Measurements from ENCODE around the gene RHNO1.

The RHNO1 gene

DNA sequence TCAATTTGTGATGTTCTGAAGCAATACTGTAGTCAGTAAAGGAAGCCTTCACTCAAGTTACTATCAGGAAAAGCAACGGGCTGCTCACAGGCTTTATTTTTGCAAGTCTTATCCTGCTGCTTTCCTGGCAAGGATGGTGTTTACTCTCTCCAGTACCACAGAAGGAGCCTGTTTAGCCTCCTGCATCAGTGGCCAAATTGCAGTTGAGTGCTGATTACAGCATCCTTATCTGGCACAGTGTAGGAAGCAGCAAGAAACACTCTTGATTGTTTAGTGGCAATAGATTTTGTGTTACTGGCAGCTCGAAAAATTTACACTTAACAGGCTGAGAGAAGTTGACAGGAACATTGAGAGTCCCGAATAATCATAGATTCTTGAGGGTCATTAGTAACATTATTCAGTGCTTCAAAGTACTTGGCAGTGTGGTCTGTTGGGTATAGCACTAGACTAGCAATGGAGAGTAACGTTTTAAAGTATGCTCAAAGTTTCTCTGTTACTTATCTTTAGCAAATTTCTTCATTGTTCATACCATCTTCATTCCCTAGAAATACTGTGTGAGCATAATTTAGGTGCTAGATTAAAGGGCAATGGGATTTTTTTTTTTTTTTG is 25.4 kb downstream of the RHNO1 start:
- peak overlapping the region in 1 of 2 donors; percentile 42 for H3K9ac ChIP-seq (ENCODE audit: low read length in 2 of 2)

DNA sequence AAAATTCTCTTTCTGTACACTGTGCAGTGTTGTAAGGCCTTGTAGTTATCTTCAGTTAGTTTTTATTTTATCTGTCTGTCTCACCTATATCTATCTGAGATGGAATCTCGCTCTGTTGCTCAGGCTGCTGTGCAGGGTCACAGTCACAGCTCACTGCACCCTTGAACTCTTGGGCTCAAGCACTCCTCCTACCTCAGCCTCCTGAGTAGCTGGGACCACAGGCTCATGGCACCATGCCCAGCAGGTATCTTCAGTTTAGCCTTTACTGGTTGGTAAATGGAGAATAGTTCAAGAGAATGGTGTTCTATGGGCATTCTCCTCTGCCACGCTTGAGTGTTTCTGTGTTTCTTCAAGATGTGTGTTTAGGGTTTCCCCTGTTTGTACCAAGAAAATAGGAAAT is 27.2 kb downstream of the RHNO1 start:
- Histone ChIP-seq H3K9ac (ENCODE audit: low read length in 2 of 2) (no peak overlapping the region), H3K36me3 (ENCODE audit: control insufficient read depth in 2 of 2, insufficient read depth in 2 of 2, low read length in 2 of 2) (peaks cover 0 to 2% of the 10 kb centered on the region in 2 donors), H3K9me3 (ENCODE audit: control insufficient read depth in 2 of 2, low read length in 2 of 2) (no peaks in the 10 kb centered on the region), H3K27me3 (ENCODE audit: control insufficient read depth in 1 of 2, insufficient read depth in 2 of 2, low read length in 2 of 2) (no peaks in the 10 kb centered on the region), H3K4me1 (ENCODE audit: control insufficient read depth, insufficient read depth, low read length) (peaks cover 3% of the 10 kb centered on the region), H3K4me3 (ENCODE audit: low read length in 2 of 2) (no peak overlapping the region), H3K27ac (ENCODE audit: low read length) (peak overlapping the region; percentile 6)

More for the DNA sequence above, 25.4 kb downstream of the RHNO1 start:
- no peak overlapping the region for H3K27ac ChIP-seq (ENCODE audit: low read length)
- H3K4me1 ChIP-seq (ENCODE audit: control insufficient read depth, insufficient read depth, low read length): peaks cover 3% of the 10 kb centered on the region
- no peaks in the 10 kb centered on the region for H3K9me3 ChIP-seq (ENCODE audit: control insufficient read depth in 2 of 2, low read length in 2 of 2)
- H3K27me3 ChIP-seq (ENCODE audit: control insufficient read depth in 1 of 2, insufficient read depth in 2 of 2, low read length in 2 of 2): no peaks in the 10 kb centered on the region
- peak overlapping the region in 1 of 2 donors; percentile 36 for H3K4me3 ChIP-seq (ENCODE audit: low read length in 2 of 2)
- no peaks in the 10 kb centered on the region for H3K36me3 ChIP-seq (ENCODE audit: control insufficient read depth in 2 of 2, insufficient read depth in 2 of 2, low read length in 2 of 2)

DNA sequence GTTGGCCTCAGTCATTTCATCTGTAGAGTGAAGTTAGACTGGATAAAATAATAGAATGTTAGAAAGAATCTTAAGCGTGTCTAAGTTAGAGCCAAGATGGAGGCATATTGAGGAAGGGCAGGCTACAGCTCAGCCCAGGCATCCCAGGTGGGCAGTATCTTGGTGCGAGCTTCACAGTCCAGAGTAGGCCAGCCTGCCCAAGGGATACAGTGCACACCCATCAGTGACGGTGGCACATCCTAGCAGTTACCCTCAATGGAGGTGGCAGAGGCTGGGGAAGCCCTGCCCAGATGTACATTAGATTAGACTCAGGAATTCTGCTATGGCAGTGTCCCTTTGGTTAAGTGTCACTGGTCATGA is 35.2 kb downstream of the RHNO1 start:
- no peak overlapping the region for H3K4me3 ChIP-seq (ENCODE audit: low read length in 2 of 2)
- H3K27ac ChIP-seq (ENCODE audit: low read length): no peak overlapping the region
- H3K4me1 ChIP-seq (ENCODE audit: control insufficient read depth, insufficient read depth, low read length): no peaks in the 10 kb centered on the region
- peaks cover 12 to 16% of the 10 kb centered on the region in 2 donors for H3K36me3 ChIP-seq (ENCODE audit: control insufficient read depth in 2 of 2, insufficient read depth in 2 of 2, low read length in 2 of 2)
- no peaks in the 10 kb centered on the region for H3K27me3 ChIP-seq (ENCODE audit: control insufficient read depth in 1 of 2, insufficient read depth in 2 of 2, low read length in 2 of 2)
- H3K9ac ChIP-seq (ENCODE audit: low read length in 2 of 2): no peak overlapping the region
- H3K9me3 ChIP-seq (ENCODE audit: control insufficient read depth in 2 of 2, low read length in 2 of 2): no peaks in the 10 kb centered on the region

DNA sequence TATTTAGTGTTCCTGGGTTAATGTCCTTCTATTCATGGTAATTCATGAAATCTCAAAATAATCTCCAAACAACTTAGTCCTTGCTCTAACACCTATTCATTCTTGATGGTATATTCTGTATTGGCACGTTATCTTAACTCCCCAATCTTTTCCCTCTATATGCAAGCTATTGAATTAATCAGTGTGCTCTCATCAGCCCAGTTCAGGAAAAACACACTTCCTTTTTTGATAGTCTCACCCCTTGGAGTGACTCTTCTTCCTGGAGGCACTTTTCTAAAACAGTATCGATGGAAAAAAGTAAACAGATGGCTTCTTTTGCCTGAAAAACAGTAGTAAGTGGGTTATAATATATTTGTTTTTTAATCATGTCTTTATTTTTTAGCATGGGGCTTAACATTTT is 42.2 kb downstream of the RHNO1 start:
- Histone ChIP-seq H3K9me3 (ENCODE audit: control insufficient read depth in 2 of 2, low read length in 2 of 2) (no peaks in the 10 kb centered on the region), H3K36me3 (ENCODE audit: control insufficient read depth in 2 of 2, insufficient read depth in 2 of 2, low read length in 2 of 2) (peaks cover 26 to 29% of the 10 kb centered on the region in 2 donors)

DNA sequence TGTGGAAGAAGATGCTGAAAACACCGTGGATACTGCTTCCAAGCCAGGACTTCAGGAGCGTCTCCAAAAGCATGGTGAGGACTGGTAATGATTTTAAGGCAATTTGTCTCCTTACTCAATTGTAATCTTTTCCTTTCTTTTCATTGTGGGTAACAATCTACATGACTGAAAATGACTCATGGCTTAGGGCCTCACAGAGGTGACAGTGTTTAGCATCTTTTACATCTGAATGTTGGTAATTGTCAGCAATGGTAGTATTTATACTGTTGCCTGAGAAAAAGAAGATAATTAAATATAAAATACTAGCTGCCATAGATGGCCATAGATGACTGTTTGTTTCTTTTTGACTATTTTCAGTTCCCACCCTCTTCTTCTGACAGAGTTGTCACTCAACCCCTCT is 45.3 kb downstream of the RHNO1 start:
- no peaks in the 10 kb centered on the region for H3K27me3 ChIP-seq (ENCODE audit: control insufficient read depth in 1 of 2, insufficient read depth in 2 of 2, low read length in 2 of 2)
- H3K9ac ChIP-seq (ENCODE audit: low read length in 2 of 2): no peak overlapping the region
- H3K4me3 ChIP-seq (ENCODE audit: low read length in 2 of 2): no peak overlapping the region
- H3K4me1 ChIP-seq (ENCODE audit: control insufficient read depth, insufficient read depth, low read length): no peaks in the 10 kb centered on the region
- H3K27ac ChIP-seq (ENCODE audit: low read length): no peak overlapping the region
- H3K9me3 ChIP-seq (ENCODE audit: control insufficient read depth in 2 of 2, low read length in 2 of 2): no peaks in the 10 kb centered on the region
- peaks cover 28 to 35% of the 10 kb centered on the region in 2 donors for H3K36me3 ChIP-seq (ENCODE audit: control insufficient read depth in 2 of 2, insufficient read depth in 2 of 2, low read length in 2 of 2)

More for the DNA sequence above, 42.2 kb downstream of the RHNO1 start:
- Histone ChIP-seq H3K27me3 (ENCODE audit: control insufficient read depth in 1 of 2, insufficient read depth in 2 of 2, low read length in 2 of 2) (no peaks in the 10 kb centered on the region), H3K9ac (ENCODE audit: low read length in 2 of 2) (no peak overlapping the region), H3K4me3 (ENCODE audit: low read length in 2 of 2) (no peak overlapping the region), H3K27ac (ENCODE audit: low read length) (no peak overlapping the region), H3K4me1 (ENCODE audit: control insufficient read depth, insufficient read depth, low read length) (no peaks in the 10 kb centered on the region)

DNA sequence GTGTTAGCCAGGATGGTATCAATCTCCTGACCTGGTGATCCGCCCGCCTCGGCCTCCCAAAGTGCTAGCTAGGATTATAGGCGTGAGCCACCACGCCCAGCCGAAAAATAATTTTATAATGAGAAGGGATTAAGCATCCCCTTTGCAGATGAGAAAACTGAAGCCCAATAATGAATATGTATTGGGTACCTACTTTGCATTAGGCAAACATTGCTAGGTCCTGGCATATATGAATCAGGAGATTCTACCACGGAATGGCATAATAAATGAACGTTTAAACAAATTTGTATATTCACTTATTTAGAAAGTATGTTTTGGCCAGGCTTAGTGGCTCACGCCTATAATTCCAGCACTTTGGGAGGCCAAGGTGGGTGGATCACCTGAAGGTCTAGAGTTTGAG is 46.0 kb downstream of the RHNO1 start:
- peaks cover 31 to 35% of the 10 kb centered on the region in 2 donors for H3K36me3 ChIP-seq (ENCODE audit: control insufficient read depth in 2 of 2, insufficient read depth in 2 of 2, low read length in 2 of 2)
- H3K9ac ChIP-seq (ENCODE audit: low read length in 2 of 2): no peak overlapping the region
- no peak overlapping the region for H3K27ac ChIP-seq (ENCODE audit: low read length)
- H3K9me3 ChIP-seq (ENCODE audit: control insufficient read depth in 2 of 2, low read length in 2 of 2): no peaks in the 10 kb centered on the region
- no peaks in the 10 kb centered on the region for H3K4me1 ChIP-seq (ENCODE audit: control insufficient read depth, insufficient read depth, low read length)
- no peak overlapping the region for H3K4me3 ChIP-seq (ENCODE audit: low read length in 2 of 2)
- no peaks in the 10 kb centered on the region for H3K27me3 ChIP-seq (ENCODE audit: control insufficient read depth in 1 of 2, insufficient read depth in 2 of 2, low read length in 2 of 2)

DNA sequence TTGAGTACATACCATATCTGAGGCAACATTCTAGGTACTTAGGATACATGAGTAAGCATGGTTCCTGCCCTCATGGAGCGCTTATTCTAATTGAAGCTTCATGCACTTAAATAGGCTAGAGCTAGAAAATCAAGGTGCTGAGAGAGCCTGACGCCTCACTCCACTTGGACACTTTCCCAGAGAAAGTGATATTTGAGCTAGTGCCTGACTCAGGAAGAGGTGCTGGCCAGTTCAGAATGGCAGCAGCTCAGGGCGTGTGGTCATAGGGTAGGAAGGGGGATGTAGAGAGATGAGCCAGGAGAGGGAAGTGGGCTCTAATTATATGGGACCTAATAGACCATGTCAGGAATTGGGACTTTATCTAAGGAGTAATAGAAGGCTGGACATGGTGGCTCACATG is 47.0 kb downstream of the RHNO1 start:
- no peaks in the 10 kb centered on the region for H3K4me1 ChIP-seq (ENCODE audit: control insufficient read depth, insufficient read depth, low read length)
- no peak overlapping the region for H3K4me3 ChIP-seq (ENCODE audit: low read length in 2 of 2)
- H3K27ac ChIP-seq (ENCODE audit: low read length): no peak overlapping the region
- peaks cover 31 to 35% of the 10 kb centered on the region in 2 donors for H3K36me3 ChIP-seq (ENCODE audit: control insufficient read depth in 2 of 2, insufficient read depth in 2 of 2, low read length in 2 of 2)
- H3K27me3 ChIP-seq (ENCODE audit: control insufficient read depth in 1 of 2, insufficient read depth in 2 of 2, low read length in 2 of 2): no peaks in the 10 kb centered on the region
- no peaks in the 10 kb centered on the region for H3K9me3 ChIP-seq (ENCODE audit: control insufficient read depth in 2 of 2, low read length in 2 of 2)
- no peak overlapping the region for H3K9ac ChIP-seq (ENCODE audit: low read length in 2 of 2)

DNA sequence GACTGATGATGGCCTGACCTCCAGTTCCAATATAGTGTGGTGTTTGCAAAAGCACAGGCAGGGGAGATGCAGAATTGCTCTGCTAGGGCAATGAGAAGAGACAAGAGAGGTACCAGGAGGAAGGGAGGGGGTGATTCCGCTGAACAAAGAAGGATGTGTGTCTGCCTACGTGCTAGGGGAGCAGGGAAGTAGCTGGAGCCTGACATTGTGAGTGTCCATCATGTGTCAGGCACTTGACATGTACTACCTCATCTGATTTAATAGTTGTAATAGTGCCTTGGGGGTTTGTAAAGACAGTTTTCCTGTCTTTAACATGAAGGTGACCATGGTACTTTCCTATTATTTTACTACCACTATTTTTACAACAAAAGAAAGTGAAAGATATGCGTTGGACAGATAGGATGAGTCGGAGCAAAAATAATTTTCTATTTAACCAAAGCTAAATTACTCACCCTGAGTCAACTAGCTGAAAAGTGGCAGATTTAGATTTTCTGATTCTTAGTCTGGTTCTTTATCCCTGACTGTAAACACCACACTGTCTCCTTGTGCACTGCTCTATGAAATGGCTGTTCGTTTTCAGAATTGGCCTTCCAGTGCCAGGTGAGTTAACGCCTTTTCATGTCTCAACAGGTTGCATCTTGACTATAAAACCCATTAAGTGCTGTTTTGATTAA is 48.4 kb downstream of the RHNO1 start:
- Histone ChIP-seq H3K4me3 (ENCODE audit: low read length in 2 of 2) (no peak overlapping the region), H3K9me3 (ENCODE audit: control insufficient read depth in 2 of 2, low read length in 2 of 2) (no peaks in the 10 kb centered on the region), H3K9ac (ENCODE audit: low read length in 2 of 2) (no peak overlapping the region), H3K36me3 (ENCODE audit: control insufficient read depth in 2 of 2, insufficient read depth in 2 of 2, low read length in 2 of 2) (peaks cover 29 to 35% of the 10 kb centered on the region in 2 donors), H3K27ac (ENCODE audit: low read length) (no peak overlapping the region), H3K27me3 (ENCODE audit: control insufficient read depth in 1 of 2, insufficient read depth in 2 of 2, low read length in 2 of 2) (no peaks in the 10 kb centered on the region), H3K4me1 (ENCODE audit: control insufficient read depth, insufficient read depth, low read length) (no peaks in the 10 kb centered on the region)

DNA sequence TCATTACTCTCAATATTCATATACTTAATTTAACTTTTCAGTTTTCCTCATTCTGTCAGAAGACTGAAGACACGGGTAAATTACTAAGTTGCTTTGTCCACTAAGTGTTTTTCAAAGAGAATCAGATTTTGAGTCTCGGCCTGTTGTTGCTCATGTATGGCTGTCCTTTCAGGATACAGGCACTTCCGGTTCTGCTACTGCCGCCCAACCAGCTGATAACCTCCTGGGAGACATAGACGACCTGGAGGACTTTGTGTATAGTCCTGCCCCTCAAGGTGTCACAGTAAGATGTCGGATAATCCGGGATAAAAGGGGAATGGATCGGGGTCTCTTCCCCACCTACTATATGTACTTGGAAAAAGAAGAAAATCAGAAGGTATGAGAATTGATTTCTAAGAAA is 53.8 kb downstream of the RHNO1 start:
- Histone ChIP-seq H3K4me3 (ENCODE audit: low read length in 2 of 2) (no peak overlapping the region), H3K9ac (ENCODE audit: low read length in 2 of 2) (no peak overlapping the region), H3K27me3 (ENCODE audit: control insufficient read depth in 1 of 2, insufficient read depth in 2 of 2, low read length in 2 of 2) (no peaks in the 10 kb centered on the region), H3K27ac (ENCODE audit: low read length) (no peak overlapping the region), H3K9me3 (ENCODE audit: control insufficient read depth in 2 of 2, low read length in 2 of 2) (no peaks in the 10 kb centered on the region), H3K36me3 (ENCODE audit: control insufficient read depth in 2 of 2, insufficient read depth in 2 of 2, low read length in 2 of 2) (peaks cover 28 to 36% of the 10 kb centered on the region in 2 donors), H3K4me1 (ENCODE audit: control insufficient read depth, insufficient read depth, low read length) (no peaks in the 10 kb centered on the region)

DNA sequence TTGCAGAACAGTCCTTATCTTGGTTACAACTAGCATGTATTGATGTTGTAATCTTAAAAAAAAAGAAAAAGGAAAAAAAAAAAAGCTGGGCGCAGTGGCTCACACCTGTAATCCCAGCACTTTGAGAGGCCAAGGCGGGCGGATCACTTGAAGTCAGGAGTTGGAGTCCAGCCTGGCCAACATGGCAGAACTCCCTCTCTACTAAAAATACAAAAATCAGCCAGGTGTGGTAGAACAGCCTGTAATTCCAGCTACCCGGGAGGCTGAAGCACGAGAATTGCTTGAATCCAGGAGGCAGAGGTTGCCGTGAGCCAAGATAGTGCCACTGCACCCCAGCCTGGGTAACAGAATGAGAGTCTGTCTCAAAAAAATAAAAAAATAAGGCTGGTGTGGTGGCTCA is 56.6 kb downstream of the RHNO1 start:
- Histone ChIP-seq H3K4me3 (ENCODE audit: low read length in 2 of 2) (no peak overlapping the region), H3K9me3 (ENCODE audit: control insufficient read depth in 2 of 2, low read length in 2 of 2) (no peaks in the 10 kb centered on the region), H3K27me3 (ENCODE audit: control insufficient read depth in 1 of 2, insufficient read depth in 2 of 2, low read length in 2 of 2) (no peaks in the 10 kb centered on the region), H3K4me1 (ENCODE audit: control insufficient read depth, insufficient read depth, low read length) (no peaks in the 10 kb centered on the region), H3K27ac (ENCODE audit: low read length) (no peak overlapping the region), H3K9ac (ENCODE audit: low read length in 2 of 2) (no peak overlapping the region), H3K36me3 (ENCODE audit: control insufficient read depth in 2 of 2, insufficient read depth in 2 of 2, low read length in 2 of 2) (peaks cover 35 to 45% of the 10 kb centered on the region in 2 donors)

DNA sequence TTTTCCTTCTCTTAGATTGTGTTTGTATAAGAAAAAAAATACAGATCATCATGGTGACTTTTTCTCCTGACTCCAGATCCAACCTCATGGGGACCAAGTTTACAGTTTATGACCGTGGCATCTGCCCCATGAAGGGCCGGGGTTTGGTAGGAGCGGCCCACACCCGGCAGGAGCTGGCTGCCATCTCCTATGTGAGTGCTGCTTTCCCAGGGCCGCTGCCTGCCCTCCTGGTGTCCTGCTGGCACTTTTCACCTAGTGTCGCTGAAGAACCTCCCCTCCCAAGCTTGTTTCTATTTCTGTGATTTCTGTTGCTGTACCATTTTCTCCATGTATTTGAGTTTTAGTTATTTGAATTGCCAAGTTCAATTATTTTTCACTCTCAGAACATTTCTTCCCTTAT is 57.3 kb downstream of the RHNO1 start:
- Histone ChIP-seq H3K4me1 (ENCODE audit: control insufficient read depth, insufficient read depth, low read length) (no peaks in the 10 kb centered on the region), H3K4me3 (ENCODE audit: low read length in 2 of 2) (no peak overlapping the region), H3K36me3 (ENCODE audit: control insufficient read depth in 2 of 2, insufficient read depth in 2 of 2, low read length in 2 of 2) (peaks cover 39 to 52% of the 10 kb centered on the region in 2 donors), H3K9me3 (ENCODE audit: control insufficient read depth in 2 of 2, low read length in 2 of 2) (no peaks in the 10 kb centered on the region), H3K27ac (ENCODE audit: low read length) (no peak overlapping the region), H3K27me3 (ENCODE audit: control insufficient read depth in 1 of 2, insufficient read depth in 2 of 2, low read length in 2 of 2) (no peaks in the 10 kb centered on the region), H3K9ac (ENCODE audit: low read length in 2 of 2) (no peak overlapping the region)
